ENCODE data around the gene TJAP1.
"Not testable (repeated sequence)": the region's sequence is repeated elsewhere in the genome, so short reads cannot be mapped to it uniquely, and the experiment has no call there.

TJAP1 gene

GRCh38 chr6:43461936-43462335, 15.4 kb upstream of the TJAP1 start:
- no peak for DNase-seq
- H3K9me3 ChIP-seq (ENCODE audit: severe bottlenecking), result no peaks in the 10 kb centered on the region
- no peak overlapping the region for H3K27ac ChIP-seq
- H3K4me3 ChIP-seq (ENCODE audit: low read depth, low read length), result no peak overlapping the region
- H3K36me3 ChIP-seq, result no peaks in the 10 kb centered on the region
- no peak for TF ChIP-seq CTCF (IDR thresholded peaks at IDR 0.05; ENCODE audit: low read depth, low read length)
- no peaks in the 10 kb centered on the region for H3K27me3 ChIP-seq (ENCODE audit: insufficient read depth, low read depth, severe bottlenecking)

- Histone ChIP-seq H3K27ac (no peak overlapping the region), H3K4me3 (ENCODE audit: low read depth, low read length) (no peak overlapping the region), H3K27me3 (ENCODE audit: insufficient read depth, low read depth, severe bottlenecking) (no peaks in the 10 kb centered on the region), H3K9me3 (ENCODE audit: severe bottlenecking) (no peaks in the 10 kb centered on the region), H3K36me3 (no peaks in the 10 kb centered on the region)
- no peak for TF ChIP-seq CTCF (IDR thresholded peaks at IDR 0.05; ENCODE audit: low read depth, low read length)
- no peak for DNase-seq
These were observed 13.0 kb upstream of the TJAP1 start for GRCh38 chr6:43464337-43464736.

GRCh38 chr6:43465948-43466347, 11.4 kb upstream of the TJAP1 start:
- TF ChIP-seq CTCF (IDR thresholded peaks at IDR 0.05; ENCODE audit: low read depth, low read length), result no peak
- no peaks in the 10 kb centered on the region for H3K9me3 ChIP-seq (ENCODE audit: severe bottlenecking)
- H3K27ac ChIP-seq, result no peak overlapping the region
- H3K27me3 ChIP-seq (ENCODE audit: insufficient read depth, low read depth, severe bottlenecking), result no peaks in the 10 kb centered on the region
- H3K4me3 ChIP-seq (ENCODE audit: low read depth, low read length), result no peak overlapping the region
- DNase-seq, result no peak
- H3K36me3 ChIP-seq, result no peaks in the 10 kb centered on the region

- not testable (repeated sequence) for H3K27me3 ChIP-seq (ENCODE audit: insufficient read depth, low read depth, severe bottlenecking); H3K9me3 ChIP-seq (ENCODE audit: severe bottlenecking); DNase-seq; H3K36me3 ChIP-seq; H3K27ac ChIP-seq; H3K4me3 ChIP-seq (ENCODE audit: low read depth, low read length)
These were observed 10.1 kb upstream of the TJAP1 start for GRCh38 chr6:43467265-43467664.

GRCh38 chr6:43467752-43468151, 9.6 kb upstream of the TJAP1 start:
- Histone ChIP-seq H3K4me3 (ENCODE audit: low read depth, low read length) (no peak overlapping the region), H3K36me3 (no peaks in the 10 kb centered on the region), H3K27me3 (ENCODE audit: insufficient read depth, low read depth, severe bottlenecking) (no peaks in the 10 kb centered on the region), H3K9me3 (ENCODE audit: severe bottlenecking) (no peaks in the 10 kb centered on the region), H3K27ac (no peak overlapping the region)
- no peak for TF ChIP-seq CTCF (IDR thresholded peaks at IDR 0.05; ENCODE audit: low read depth, low read length)
- DNase-seq, result no peak

GRCh38 chr6:43468240-43468639, 9.1 kb upstream of the TJAP1 start:
- H3K36me3 ChIP-seq, result no peaks in the 10 kb centered on the region
- H3K4me3 ChIP-seq (ENCODE audit: low read depth, low read length), result no peak overlapping the region
- no peak overlapping the region; the same call in 1 of the 2 replicates for H3K27ac ChIP-seq
- no peak for TF ChIP-seq CTCF (IDR thresholded peaks at IDR 0.05; ENCODE audit: low read depth, low read length)
- H3K27me3 ChIP-seq (ENCODE audit: insufficient read depth, low read depth, severe bottlenecking), result no peaks in the 10 kb centered on the region
- no peaks in the 10 kb centered on the region for H3K9me3 ChIP-seq (ENCODE audit: severe bottlenecking)
- DNase-seq, result no peak

Measured in WERI-Rb-1 (cell line).